ENCODE results near the gene THOC5. TPM values are rescaled to one million over a fixed set of nuclear protein-coding genes. Genes with fewer than 3 reads are reported as not detected.

The THOC5 gene
- polyA plus RNA-seq, 1 donor from 2014 or later: 33.4 TPM

GRCh38 chr22:29541845-29542244, 11.7 kb downstream of the THOC5 start:
- no peak overlapping the region for H3K9ac ChIP-seq (ENCODE audit: low read length)
- no peaks in the 10 kb centered on the region for H3K9me3 ChIP-seq (ENCODE audit: low read length)
- H3K79me2 ChIP-seq (replicated peaks; ENCODE audit: insufficient read depth, low read length): no peaks in the 10 kb centered on the region
- H3K9me2 ChIP-seq (ENCODE audit: insufficient read depth, low read length): no peaks in the 10 kb centered on the region
- H3F3A ChIP-seq (ENCODE audit: insufficient read depth, low read length, poor library complexity, severe bottlenecking): no peaks in the 10 kb centered on the region
- H3K36me3 ChIP-seq (ENCODE audit: insufficient read depth, low read length): peaks cover 4% of the 10 kb centered on the region
- no peak for TF ChIP-seq SMC3 (conservative IDR thresholded peaks at IDR 0.05; ENCODE audit: poor library complexity)
- no peak for TF ChIP-seq CTCF (IDR thresholded peaks at IDR 0.05; ENCODE audit: poor library complexity, severe bottlenecking)
- TF ChIP-seq EZH2 (IDR thresholded peaks at IDR 0.05; ENCODE audit: borderline replicate concordance, insufficient read depth, low read length, poor library complexity, severe bottlenecking): no peak
- TF ChIP-seq TAF1 (IDR thresholded peaks at IDR 0.05; ENCODE audit: low read depth): no peak
- no peak for TF ChIP-seq EP300 (conservative IDR thresholded peaks at IDR 0.05; ENCODE audit: poor library complexity, severe bottlenecking)
- TF ChIP-seq POLR2AphosphoS5 (IDR thresholded peaks at IDR 0.05): no peak
- TF ChIP-seq RAD21 (conservative IDR thresholded peaks at IDR 0.05): no peak
- no peak for TF ChIP-seq REST (IDR thresholded peaks at IDR 0.05; ENCODE audit: borderline replicate concordance)
- TF ChIP-seq MXI1 (conservative IDR thresholded peaks at IDR 0.05; ENCODE audit: poor library complexity, severe bottlenecking): no peak
- H3K4me2 ChIP-seq (ENCODE audit: low read length): no peak overlapping the region
- H2AFZ ChIP-seq (ENCODE audit: low read depth, low read length): no peak overlapping the region
- H3K4me3 ChIP-seq (ENCODE audit: low read length): no peak overlapping the region
- H3K27me3 ChIP-seq (ENCODE audit: insufficient read depth, low read depth, low read length): no peaks in the 10 kb centered on the region
- no peak overlapping the region for H3K27ac ChIP-seq (ENCODE audit: low read length)
- H4K20me1 ChIP-seq (ENCODE audit: insufficient read depth): no peaks in the 10 kb centered on the region

GRCh38 chr22:29539105-29539504, 14.5 kb downstream of the THOC5 start:
- TF ChIP-seq POLR2AphosphoS5 (IDR thresholded peaks at IDR 0.05): no peak
- no peak for TF ChIP-seq RAD21 (conservative IDR thresholded peaks at IDR 0.05)
- no peak for TF ChIP-seq MXI1 (conservative IDR thresholded peaks at IDR 0.05; ENCODE audit: poor library complexity, severe bottlenecking)
- no peak for TF ChIP-seq SMC3 (conservative IDR thresholded peaks at IDR 0.05; ENCODE audit: poor library complexity)
- TF ChIP-seq REST (IDR thresholded peaks at IDR 0.05; ENCODE audit: borderline replicate concordance): no peak
- TF ChIP-seq EP300 (conservative IDR thresholded peaks at IDR 0.05; ENCODE audit: poor library complexity, severe bottlenecking): no peak
- TF ChIP-seq EZH2 (IDR thresholded peaks at IDR 0.05; ENCODE audit: borderline replicate concordance, insufficient read depth, low read length, poor library complexity, severe bottlenecking): no peak
- TF ChIP-seq TAF1 (IDR thresholded peaks at IDR 0.05; ENCODE audit: low read depth): no peak
- no peak for TF ChIP-seq CTCF (IDR thresholded peaks at IDR 0.05; ENCODE audit: poor library complexity, severe bottlenecking)
- no peaks in the 10 kb centered on the region for H3K9me2 ChIP-seq (ENCODE audit: insufficient read depth, low read length)
- no peaks in the 10 kb centered on the region for H3K27me3 ChIP-seq (ENCODE audit: insufficient read depth, low read depth, low read length)
- H3K27ac ChIP-seq (ENCODE audit: low read length): no peak overlapping the region
- no peak overlapping the region for H2AFZ ChIP-seq (ENCODE audit: low read depth, low read length)
- no peaks in the 10 kb centered on the region for H3K9me3 ChIP-seq (ENCODE audit: low read length)
- H3K4me2 ChIP-seq (ENCODE audit: low read length): no peak overlapping the region
- H3F3A ChIP-seq (ENCODE audit: insufficient read depth, low read length, poor library complexity, severe bottlenecking): no peaks in the 10 kb centered on the region
- H3K9ac ChIP-seq (ENCODE audit: low read length): no peak overlapping the region
- peaks cover 8% of the 10 kb centered on the region for H3K36me3 ChIP-seq (ENCODE audit: insufficient read depth, low read length)
- H3K4me3 ChIP-seq (ENCODE audit: low read length): no peak overlapping the region
- no peaks in the 10 kb centered on the region for H3K79me2 ChIP-seq (replicated peaks; ENCODE audit: insufficient read depth, low read length)
- no peaks in the 10 kb centered on the region for H4K20me1 ChIP-seq (ENCODE audit: insufficient read depth)
